HUES64 (cell line): Measurements from ENCODE around the gene GRK5.

Experiments used
- H3K27ac ChIP-seq: 2 replicates; pipeline ENCODE4 v1.7.0; 2013; ENCODE audit warnings: low read depth, low read length, inconsistent platforms
- H3K27me3 ChIP-seq: 2 replicates; pipeline ENCODE4 v1.6.1; 2013; ENCODE audit warnings: mild to moderate bottlenecking, low read length; ENCODE audit not compliant: insufficient read depth
- H3K36me3 ChIP-seq: 2 replicates; pipeline ENCODE4 v1.6.1; 2013; ENCODE audit warnings: mild to moderate bottlenecking, low read length; ENCODE audit not compliant: insufficient read depth
- H3K4me1 ChIP-seq: 2 replicates; pipeline ENCODE4 v1.6.1; 2013; ENCODE audit warnings: mild to moderate bottlenecking, low read length, moderate library complexity; ENCODE audit not compliant: insufficient read depth
- H3K4me3 ChIP-seq: 2 replicates; pipeline ENCODE4 v1.5.1; 2013; ENCODE audit warnings: mild to moderate bottlenecking, low read length, moderate library complexity
- H3K9ac ChIP-seq: 2 replicates; pipeline ENCODE4 v1.6.1; 2013; ENCODE audit warnings: mild to moderate bottlenecking, low read depth, low read length
- H3K9me3 ChIP-seq: 2 replicates; pipeline ENCODE4 v1.6.1; 2013; ENCODE audit warnings: low read depth, low read length; ENCODE audit not compliant: insufficient read depth
- WGBS: fragments of 150-250, 120-280 bp; methylation state at CpG from one replicate; pipeline ENCODE4 v1.1.7; 2013; ENCODE audit warnings: missing lambda C conversion rate; 5-methylcytosine and 5-hydroxymethylcytosine counted together

The GRK5 gene

DNA sequence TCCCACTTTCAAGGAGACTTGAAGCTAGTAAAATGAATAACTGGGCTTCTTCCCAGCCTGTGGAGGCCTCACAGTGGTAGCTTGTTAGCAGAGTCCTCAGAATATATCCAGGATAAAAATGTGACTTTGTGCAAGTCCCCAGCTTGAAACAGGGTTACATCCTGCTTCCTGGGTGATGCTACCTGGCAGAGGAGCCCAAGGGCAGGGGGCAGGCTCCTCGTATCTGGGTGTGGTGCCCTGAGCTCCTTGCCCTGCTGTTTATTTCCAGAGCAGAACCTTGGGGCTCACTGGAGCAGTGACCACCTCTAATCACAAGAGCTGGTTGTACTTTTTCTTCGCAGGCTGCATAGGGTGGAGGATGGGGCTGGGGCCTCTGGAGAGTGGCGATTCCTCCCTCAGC lies 94.8 kb downstream of the GRK5 start:
- H3K36me3 ChIP-seq = no peaks in the 10 kb centered on the region
- WGBS = 66% methylated on average over 2 of the region's 3 CpGs
- no peak overlapping the region for H3K27ac ChIP-seq
- no peaks in the 10 kb centered on the region for H3K9me3 ChIP-seq
- H3K27me3 ChIP-seq = no peaks in the 10 kb centered on the region
- H3K4me3 ChIP-seq = no peak overlapping the region
- H3K9ac ChIP-seq = no peak overlapping the region
- no peaks in the 10 kb centered on the region; the same call in 1 of the 2 replicates for H3K4me1 ChIP-seq

DNA sequence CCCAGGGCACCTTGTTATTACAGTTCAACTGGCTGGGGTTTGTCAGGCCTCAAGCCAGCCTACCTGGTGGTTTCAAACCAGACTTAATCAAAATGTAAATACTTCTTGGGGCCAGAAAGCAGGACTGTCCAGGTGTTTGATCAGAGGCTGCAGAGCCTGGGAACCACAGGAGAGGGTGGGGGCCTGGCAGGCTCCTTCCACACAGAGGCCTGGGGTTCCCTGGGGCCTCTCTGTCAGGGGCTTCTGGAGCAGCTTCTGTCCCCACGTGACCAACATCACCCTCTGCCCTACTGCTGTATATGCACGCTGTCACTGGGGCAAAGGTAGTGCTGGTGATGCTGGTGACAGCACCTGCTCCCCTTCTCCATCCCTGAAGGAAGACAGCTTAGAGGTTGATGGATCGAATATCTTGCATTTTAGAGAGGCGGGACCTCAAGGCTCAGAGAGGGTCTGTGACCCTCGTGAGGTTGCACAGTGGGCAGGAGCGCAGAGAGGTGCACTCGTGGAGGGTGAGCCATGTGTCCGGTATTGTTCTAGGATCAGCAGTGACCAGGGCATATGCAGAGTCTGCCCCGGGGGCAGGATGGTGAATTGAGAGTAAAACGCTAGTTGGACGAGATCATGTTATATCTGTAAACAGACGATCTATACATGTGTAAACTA lies 95.4 kb downstream of the GRK5 start:
- H3K27ac ChIP-seq = no peak overlapping the region
- no peaks in the 10 kb centered on the region; the same call in 1 of the 2 replicates for H3K4me1 ChIP-seq
- H3K4me3 ChIP-seq = no peak overlapping the region
- H3K27me3 ChIP-seq = no peaks in the 10 kb centered on the region
- H3K36me3 ChIP-seq = no peaks in the 10 kb centered on the region
- H3K9ac ChIP-seq = no peak overlapping the region
- no peaks in the 10 kb centered on the region for H3K9me3 ChIP-seq
- WGBS = 88% methylated on average over 12 of the region's 12 CpGs

DNA sequence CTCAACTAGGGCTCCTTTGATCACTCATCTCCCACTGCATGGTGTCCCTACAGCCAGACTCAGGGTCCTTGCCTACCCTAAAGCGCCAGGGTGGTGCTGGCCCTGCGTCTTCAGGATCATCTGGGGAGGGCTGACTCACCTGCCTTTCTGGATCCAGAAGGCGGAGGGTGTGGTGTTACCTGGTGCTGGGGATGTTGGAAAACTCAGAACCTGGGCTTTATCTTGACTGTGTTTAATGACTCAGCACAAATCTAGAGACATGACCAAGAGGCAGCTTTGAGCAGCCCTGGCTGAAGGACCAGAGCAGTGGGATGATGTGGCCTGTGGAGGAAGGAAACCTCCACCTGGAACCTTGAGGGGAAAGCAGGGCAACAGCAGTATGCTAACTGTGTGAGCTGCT lies 96.5 kb downstream of the GRK5 start:
- Histone ChIP-seq H3K36me3 (no peaks in the 10 kb centered on the region), H3K27me3 (no peaks in the 10 kb centered on the region), H3K4me1 (no peaks in the 10 kb centered on the region; the same call in 1 of the 2 replicates), H3K9me3 (no peaks in the 10 kb centered on the region), H3K4me3 (no peak overlapping the region), H3K9ac (no peak overlapping the region), H3K27ac (no peak overlapping the region)
- 86% methylated on average over 3 of the region's 3 CpGs for WGBS

DNA sequence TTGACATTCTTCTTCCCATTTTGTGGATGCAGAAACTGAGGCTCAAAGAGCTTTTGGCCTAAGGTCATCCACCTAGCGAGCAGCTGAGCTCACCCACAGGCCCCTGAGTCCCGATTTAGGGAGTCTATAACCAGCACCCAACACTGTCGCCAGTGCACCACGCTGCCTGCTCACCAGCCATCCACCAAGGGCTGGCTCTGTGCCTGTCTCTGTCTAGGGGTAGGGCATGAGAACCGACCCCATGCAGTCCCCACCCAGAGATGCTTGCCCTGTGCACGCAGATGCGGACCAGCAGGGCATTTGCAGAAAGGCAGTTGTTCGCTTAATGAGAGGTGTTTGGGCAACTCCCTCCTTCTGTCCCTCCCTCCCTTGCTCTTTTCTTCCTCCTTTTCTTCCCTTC lies 97.2 kb downstream of the GRK5 start:
- Histone ChIP-seq H3K9me3 (no peaks in the 10 kb centered on the region), H3K27ac (no peak overlapping the region), H3K9ac (no peak overlapping the region), H3K4me3 (no peak overlapping the region), H3K27me3 (no peaks in the 10 kb centered on the region), H3K4me1 (no peaks in the 10 kb centered on the region; the same call in 1 of the 2 replicates), H3K36me3 (no peaks in the 10 kb centered on the region)
- 92% methylated on average over 8 of the region's 8 CpGs for WGBS

DNA sequence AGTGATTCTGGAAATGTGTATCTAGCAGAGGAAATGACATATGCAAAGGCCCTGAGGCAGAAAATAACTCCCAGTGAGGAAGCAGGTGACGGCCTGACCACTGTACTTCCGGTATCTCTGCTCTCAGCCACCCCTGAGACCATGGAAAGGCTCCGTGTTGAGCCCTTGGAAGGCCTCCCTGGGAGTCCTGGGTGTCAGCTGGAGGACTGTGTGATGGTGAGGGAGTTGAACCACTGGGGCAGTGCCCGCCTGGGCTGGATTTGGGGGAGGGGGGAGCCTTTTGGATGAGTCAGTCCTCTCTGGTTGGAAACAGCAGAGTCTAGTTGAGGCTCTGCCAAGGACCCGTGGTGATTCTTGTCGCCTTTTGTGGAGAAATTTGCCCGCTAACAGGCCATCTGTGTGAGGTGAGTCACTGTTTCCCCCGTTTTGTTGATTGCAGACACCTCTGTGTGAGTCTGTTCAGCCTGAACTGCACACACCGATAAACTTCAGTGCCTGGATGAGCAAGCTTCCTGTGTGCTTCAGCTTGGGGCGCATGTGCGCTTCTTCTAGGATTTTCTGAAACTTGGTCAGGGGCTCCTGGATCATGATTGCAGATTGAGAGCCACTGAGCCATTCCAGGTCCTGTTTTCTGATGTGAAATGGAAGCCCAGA lies 98.6 kb downstream of the GRK5 start:
- Histone ChIP-seq H3K9me3 (no peaks in the 10 kb centered on the region), H3K9ac (no peak overlapping the region), H3K27me3 (no peaks in the 10 kb centered on the region), H3K36me3 (no peaks in the 10 kb centered on the region), H3K4me3 (no peak overlapping the region), H3K4me1 (no peaks in the 10 kb centered on the region; the same call in 1 of the 2 replicates), H3K27ac (no peak overlapping the region)
- WGBS = 79% methylated on average over 11 of the region's 11 CpGs

DNA sequence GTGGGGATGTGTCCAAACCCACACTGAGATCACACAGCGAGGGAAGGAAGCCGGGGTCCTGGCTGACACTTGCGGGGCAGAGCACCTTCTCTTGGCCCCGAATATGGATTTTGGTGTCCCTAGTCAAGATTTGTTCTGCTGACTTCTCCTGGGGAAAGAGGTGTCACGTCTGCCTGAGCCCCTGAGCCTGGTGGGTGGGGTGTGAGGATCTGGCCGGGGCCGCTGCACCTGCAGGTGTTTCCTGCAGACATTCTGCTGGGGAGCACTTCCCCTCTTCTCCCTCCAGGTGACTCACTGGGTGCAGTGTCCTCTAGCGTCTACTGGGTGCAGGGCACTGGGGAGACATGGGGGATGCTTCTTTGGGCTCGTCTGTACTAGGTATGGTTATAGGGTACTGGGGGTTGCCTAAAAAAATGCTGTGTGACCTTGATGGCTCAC lies 99.2 kb downstream of the GRK5 start:
- no peak overlapping the region for H3K9ac ChIP-seq
- no peak overlapping the region for H3K27ac ChIP-seq
- no peaks in the 10 kb centered on the region; the same call in 1 of the 2 replicates for H3K4me1 ChIP-seq
- H3K36me3 ChIP-seq = no peaks in the 10 kb centered on the region
- 89% methylated on average over 9 of the region's 9 CpGs for WGBS
- H3K27me3 ChIP-seq = no peaks in the 10 kb centered on the region
- H3K4me3 ChIP-seq = no peak overlapping the region
- H3K9me3 ChIP-seq = no peaks in the 10 kb centered on the region

DNA sequence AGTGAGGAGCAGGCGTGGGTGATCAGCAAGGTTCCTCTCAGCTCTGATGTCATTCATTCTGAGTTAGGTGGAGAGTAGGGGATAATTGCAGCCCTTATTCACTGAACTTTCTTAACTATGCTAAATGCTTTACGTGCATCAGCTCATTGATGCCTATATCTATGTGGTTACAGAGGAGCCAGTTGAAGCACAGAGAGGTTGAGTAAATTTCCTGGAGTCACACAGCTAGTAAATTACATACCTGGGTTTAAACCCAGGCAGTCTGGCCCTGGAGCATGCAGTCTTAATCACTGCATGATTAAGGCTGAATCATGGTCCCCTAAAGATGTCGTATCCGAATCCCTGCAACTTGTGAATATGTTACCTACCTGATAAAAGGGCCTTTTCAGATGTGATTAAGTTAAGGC lies 99.6 kb downstream of the GRK5 start:
- WGBS = 89% methylated on average over 4 of the region's 4 CpGs
- Histone ChIP-seq H3K27ac (no peak overlapping the region), H3K4me3 (no peak overlapping the region), H3K27me3 (no peaks in the 10 kb centered on the region), H3K9me3 (no peaks in the 10 kb centered on the region), H3K9ac (no peak overlapping the region), H3K4me1 (no peaks in the 10 kb centered on the region; the same call in 1 of the 2 replicates), H3K36me3 (no peaks in the 10 kb centered on the region)

DNA sequence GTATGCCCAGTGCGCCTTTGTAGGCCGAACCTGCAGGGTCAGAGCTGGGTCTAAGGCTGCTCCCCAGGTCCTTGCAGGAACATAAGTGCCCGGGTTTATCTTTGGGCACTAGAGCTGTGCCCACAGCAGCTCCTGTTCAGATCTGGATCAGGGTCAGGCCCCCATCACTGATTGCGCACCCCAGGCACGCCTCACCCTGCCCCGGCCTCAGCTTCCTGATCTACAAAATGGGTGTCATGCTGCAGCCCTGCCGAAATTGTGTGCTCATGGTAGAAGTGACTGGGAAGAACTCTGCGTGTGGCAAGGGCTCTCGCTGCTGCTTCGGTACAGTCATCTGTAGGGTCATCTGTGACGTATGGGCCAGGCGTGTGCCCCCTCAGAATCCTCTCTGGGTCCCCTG lies 100.7 kb downstream of the GRK5 start:
- WGBS = 95% methylated on average over 12 of the region's 12 CpGs
- Histone ChIP-seq H3K9ac (no peak overlapping the region), H3K4me1 (no peaks in the 10 kb centered on the region; the same call in 1 of the 2 replicates), H3K27me3 (no peaks in the 10 kb centered on the region), H3K36me3 (no peaks in the 10 kb centered on the region), H3K9me3 (no peaks in the 10 kb centered on the region), H3K27ac (no peak overlapping the region), H3K4me3 (no peak overlapping the region)

DNA sequence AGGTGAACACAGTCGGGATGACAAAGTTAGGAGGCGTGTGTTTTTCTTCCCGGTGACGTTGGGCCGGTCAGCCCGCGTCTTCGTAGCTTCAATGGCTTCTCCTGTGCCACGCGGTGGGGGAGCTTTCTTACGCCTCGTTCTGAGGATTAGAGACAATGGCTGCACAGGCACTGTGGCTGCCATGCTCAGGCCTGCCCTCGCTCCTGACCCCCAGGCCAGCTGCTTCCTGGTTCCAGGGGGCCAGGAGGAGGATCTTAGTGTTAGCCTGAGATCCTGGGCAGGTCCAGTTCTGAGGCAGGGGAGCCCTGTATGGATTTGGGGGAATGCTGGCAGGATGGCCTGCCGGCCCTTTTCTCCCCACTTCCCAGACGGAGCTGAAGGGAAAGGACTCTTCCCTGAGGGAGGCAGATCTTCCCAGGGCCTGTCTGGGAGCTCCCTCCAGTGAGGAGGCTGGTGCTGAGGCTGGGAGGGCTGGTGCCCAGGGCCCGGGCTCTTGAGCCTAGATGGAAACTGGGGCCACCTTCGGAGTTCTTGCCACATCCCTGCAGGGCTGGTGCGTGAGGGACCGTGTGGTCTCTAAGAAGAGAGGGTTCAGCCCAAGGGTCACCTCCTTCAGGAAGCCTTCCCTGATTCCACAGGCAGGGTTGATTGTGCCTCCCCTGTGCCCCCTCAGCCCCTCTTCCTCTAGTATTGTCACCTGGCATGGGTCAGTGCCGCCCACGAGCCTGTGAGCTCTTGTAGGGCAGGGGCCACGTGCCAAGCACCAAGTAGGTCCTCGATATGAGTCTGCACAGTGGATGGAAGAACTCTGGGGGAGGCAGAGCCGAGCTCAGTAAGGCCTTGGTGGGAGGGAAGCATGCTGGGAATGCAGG lies 101.4 kb downstream of the GRK5 start:
- Histone ChIP-seq H3K36me3 (no peaks in the 10 kb centered on the region), H3K4me3 (no peak overlapping the region), H3K9ac (no peak overlapping the region), H3K27ac (no peak overlapping the region), H3K27me3 (no peaks in the 10 kb centered on the region), H3K4me1 (no peaks in the 10 kb centered on the region; the same call in 1 of the 2 replicates), H3K9me3 (no peaks in the 10 kb centered on the region)
- 89% methylated on average over 24 of the region's 24 CpGs for WGBS

DNA sequence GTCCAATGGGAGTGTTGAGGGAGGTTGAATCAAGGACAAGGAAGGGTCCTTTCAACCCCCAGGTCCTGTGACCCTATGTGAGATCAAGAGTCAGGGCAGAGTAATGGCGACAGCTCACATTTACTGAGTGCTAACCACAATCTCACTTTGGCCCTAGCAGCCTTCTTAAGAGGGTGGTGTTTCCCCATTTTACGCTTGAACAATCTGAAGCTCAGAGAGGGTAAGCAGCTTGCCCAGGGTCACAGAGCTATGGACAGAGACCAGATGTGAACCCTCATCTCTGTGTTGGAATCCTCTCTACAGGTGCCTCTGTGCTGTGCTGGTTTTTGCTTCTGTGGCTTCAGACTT lies 102.0 kb downstream of the GRK5 start:
- 92% methylated on average over 2 of the region's 2 CpGs for WGBS

DNA sequence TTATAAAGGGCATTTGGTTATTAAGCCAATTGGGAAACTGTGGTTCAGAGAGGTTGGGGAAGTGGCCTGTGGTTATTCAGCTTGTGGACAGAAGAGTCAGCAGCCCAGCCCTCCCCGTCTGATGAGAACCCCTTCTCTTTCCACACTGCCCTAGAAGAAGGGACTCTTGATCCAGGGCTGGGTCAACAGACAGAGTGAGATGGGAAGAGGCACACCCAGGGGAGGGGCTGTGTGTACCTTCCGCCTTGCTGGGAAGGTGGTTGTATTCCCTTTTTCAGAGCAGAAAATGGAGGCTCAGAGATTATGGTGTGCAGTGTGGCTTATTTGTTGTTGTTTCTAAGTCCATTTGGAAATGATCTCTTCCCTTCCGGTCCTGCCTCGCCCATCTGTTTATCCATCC lies 103.4 kb downstream of the GRK5 start:
- Histone ChIP-seq H3K4me3 (no peak overlapping the region), H3K9ac (no peak overlapping the region), H3K4me1 (peaks cover 9% of the 10 kb centered on the region), H3K36me3 (no peaks in the 10 kb centered on the region), H3K27ac (no peak overlapping the region), H3K9me3 (no peaks in the 10 kb centered on the region), H3K27me3 (no peaks in the 10 kb centered on the region)
- 73% methylated on average over 4 of the region's 4 CpGs for WGBS

More for the DNA sequence above, 102.0 kb downstream of the GRK5 start:
- Histone ChIP-seq H3K27ac (no peak overlapping the region), H3K9ac (no peak overlapping the region), H3K4me1 (no peaks in the 10 kb centered on the region; the same call in 1 of the 2 replicates), H3K36me3 (no peaks in the 10 kb centered on the region), H3K9me3 (no peaks in the 10 kb centered on the region), H3K27me3 (no peaks in the 10 kb centered on the region), H3K4me3 (no peak overlapping the region)
